Measurements from ENCODE around the gene DAB2IP.

Gene DAB2IP

GRCh38 chr9:121660367-121660766, 8.9 kb downstream of the DAB2IP start:
- H3K4me3 ChIP-seq (ENCODE audit: low read depth, low read length), result no peak overlapping the region
- TF ChIP-seq CTCF (IDR thresholded peaks at IDR 0.05; ENCODE audit: low read depth, low read length), result no peak
- DNase-seq (ENCODE audit: low read depth, low spot score), result no peak
- in situ Hi-C loops (cut with HindIII; ENCODE audit: low sequenced_read_pairs), result no loop called here

- no peak for TF ChIP-seq CTCF (IDR thresholded peaks at IDR 0.05; ENCODE audit: low read depth, low read length)
- in situ Hi-C loops (cut with HindIII; ENCODE audit: low sequenced_read_pairs), result no loop called here
- no peak for DNase-seq (ENCODE audit: low read depth, low spot score)
- H3K4me3 ChIP-seq (ENCODE audit: low read depth, low read length), result no peak overlapping the region
Measured at GRCh38 chr9:121660876-121661275, 9.4 kb downstream of the DAB2IP start.

GRCh38 chr9:121661328-121661727, 9.9 kb downstream of the DAB2IP start:
- TF ChIP-seq CTCF (IDR thresholded peaks at IDR 0.05; ENCODE audit: low read depth, low read length), result no peak
- no peak for DNase-seq (ENCODE audit: low read depth, low spot score)
- in situ Hi-C loops (cut with HindIII; ENCODE audit: low sequenced_read_pairs), result no loop called here
- H3K4me3 ChIP-seq (ENCODE audit: low read depth, low read length), result no peak overlapping the region

- DNase-seq (ENCODE audit: low read depth, low spot score), result no peak
- no peak for TF ChIP-seq CTCF (IDR thresholded peaks at IDR 0.05; ENCODE audit: low read depth, low read length)
- in situ Hi-C loops (cut with HindIII; ENCODE audit: low sequenced_read_pairs), result no loop called here
- H3K4me3 ChIP-seq (ENCODE audit: low read depth, low read length), result no peak overlapping the region
Measured at GRCh38 chr9:121662359-121662758, 10.9 kb downstream of the DAB2IP start.

- in situ Hi-C loops (cut with HindIII; ENCODE audit: low sequenced_read_pairs), result no loop called here
- no peak for DNase-seq (ENCODE audit: low read depth, low spot score)
- no peak for TF ChIP-seq CTCF (IDR thresholded peaks at IDR 0.05; ENCODE audit: low read depth, low read length)
- H3K4me3 ChIP-seq (ENCODE audit: low read depth, low read length), result no peak overlapping the region
Measured at GRCh38 chr9:121662891-121663580, 11.6 kb downstream of the DAB2IP start.

- no peak for DNase-seq (ENCODE audit: low read depth, low spot score)
- no peak overlapping the region for H3K4me3 ChIP-seq (ENCODE audit: low read depth, low read length)
- in situ Hi-C loops (cut with HindIII; ENCODE audit: low sequenced_read_pairs), result no loop called here
- no peak for TF ChIP-seq CTCF (IDR thresholded peaks at IDR 0.05; ENCODE audit: low read depth, low read length)
Measured at GRCh38 chr9:121663591-121663990, 12.2 kb downstream of the DAB2IP start.

All from astrocyte of the spinal cord (primary cell).